Activated naive CD4-positive, alpha-beta T cell treated with anti-CD3 and anti-CD28 coated beads, Interleukin-2, amount 50 U/mL, for 24 hours (primary cell): ENCODE measurements around the gene EGLN3.
A peak's percentile ranks its signal among the peaks of the same experiment; 100 is the strongest.
"Not testable (repeated sequence)": the region's sequence is repeated elsewhere in the genome, so short reads cannot be mapped to it uniquely, and the experiment has no call there.

Source experiments
- H3K27ac Mint-ChIP-seq: one replicate; pipeline ENCODE4 v1.8.0; 2021; ENCODE audit warnings: mild to moderate bottlenecking, mixed read lengths
- H3K27me3 Mint-ChIP-seq: one replicate; pipeline ENCODE4 v1.8.0; 2021; ENCODE audit warnings: mixed read lengths
- H3K36me3 Mint-ChIP-seq: one replicate; pipeline ENCODE4 v1.8.0; 2021; ENCODE audit warnings: mixed read lengths
- H3K4me1 Mint-ChIP-seq: one replicate; pipeline ENCODE4 v1.8.0; 2021; ENCODE audit warnings: mixed read lengths
- H3K4me3 Mint-ChIP-seq: one replicate; pipeline ENCODE4 v1.8.0; 2021; ENCODE audit warnings: mild to moderate bottlenecking, mixed read lengths
- H3K9me3 Mint-ChIP-seq: one replicate; pipeline ENCODE4 v1.8.0; 2021; ENCODE audit warnings: mixed read lengths

Gene EGLN3

GRCh38 chr14:33968722-33969121 lies 17.8 kb upstream of the EGLN3 start:
- Mint-ChIP-seq H3K36me3 (peaks cover 6% of the 10 kb centered on the region), H3K9me3 (peaks cover 12% of the 10 kb centered on the region), H3K27ac (no peak overlapping the region), H3K27me3 (peaks cover 1% of the 10 kb centered on the region), H3K4me3 (no peak overlapping the region), H3K4me1 (no peaks in the 10 kb centered on the region)

GRCh38 chr14:33967138-33967537 lies 16.3 kb upstream of the EGLN3 start:
- Mint-ChIP-seq H3K4me1 (no peaks in the 10 kb centered on the region), H3K27ac (no peak overlapping the region), H3K4me3 (no peak overlapping the region), H3K9me3 (peaks cover 18% of the 10 kb centered on the region), H3K36me3 (peaks cover 6% of the 10 kb centered on the region), H3K27me3 (peaks cover 1% of the 10 kb centered on the region)

- Mint-ChIP-seq H3K9me3 (peaks cover 19% of the 10 kb centered on the region), H3K27me3 (peaks cover 1% of the 10 kb centered on the region), H3K36me3 (peaks cover 6% of the 10 kb centered on the region), H3K4me1 (no peaks in the 10 kb centered on the region), H3K27ac (no peak overlapping the region), H3K4me3 (no peak overlapping the region)
Observed at GRCh38 chr14:33966276-33966675, 15.4 kb upstream of the EGLN3 start.

- H3K36me3 Mint-ChIP-seq = peaks cover 2% of the 10 kb centered on the region
- H3K27ac Mint-ChIP-seq = no peak overlapping the region
Observed at GRCh38 chr14:33964599-33965317, 13.9 kb upstream of the EGLN3 start.

DNA sequence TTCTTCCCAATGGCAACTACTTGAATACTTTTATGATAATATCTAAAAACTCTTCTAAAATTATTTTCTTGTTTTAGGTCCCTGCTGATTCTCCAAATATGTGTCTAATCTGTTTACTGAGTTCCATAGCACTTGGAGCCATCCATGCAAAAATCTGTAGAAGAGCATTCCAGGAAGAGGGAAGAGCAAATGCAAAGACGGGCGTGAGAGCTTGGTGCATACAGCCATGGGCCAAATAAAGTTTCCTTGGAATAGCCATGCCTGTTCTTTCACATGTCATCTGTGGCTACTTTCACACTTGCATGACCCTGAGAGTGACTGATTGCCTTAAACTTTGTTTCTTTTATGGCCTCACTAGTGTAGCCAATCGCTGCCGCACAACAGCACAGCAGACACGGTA lies 13.0 kb upstream of the EGLN3 start:
- Mint-ChIP-seq H3K27me3 (peaks cover 3% of the 10 kb centered on the region), H3K36me3 (no peaks in the 10 kb centered on the region), H3K4me3 (no peak overlapping the region), H3K9me3 (peaks cover 7% of the 10 kb centered on the region), H3K27ac (no peak overlapping the region), H3K4me1 (peaks cover 4% of the 10 kb centered on the region)

More at GRCh38 chr14:33964599-33965317, 13.9 kb upstream of the EGLN3 start:
- peaks cover 4% of the 10 kb centered on the region for H3K4me1 Mint-ChIP-seq
- H3K4me3 Mint-ChIP-seq = no peak overlapping the region
- peaks cover 10% of the 10 kb centered on the region for H3K9me3 Mint-ChIP-seq
- peaks cover 3% of the 10 kb centered on the region for H3K27me3 Mint-ChIP-seq

GRCh38 chr14:33962466-33962865 lies 11.6 kb upstream of the EGLN3 start:
- H3K27me3 Mint-ChIP-seq, H3K27ac Mint-ChIP-seq, H3K36me3 Mint-ChIP-seq: not testable (repeated sequence)

DNA sequence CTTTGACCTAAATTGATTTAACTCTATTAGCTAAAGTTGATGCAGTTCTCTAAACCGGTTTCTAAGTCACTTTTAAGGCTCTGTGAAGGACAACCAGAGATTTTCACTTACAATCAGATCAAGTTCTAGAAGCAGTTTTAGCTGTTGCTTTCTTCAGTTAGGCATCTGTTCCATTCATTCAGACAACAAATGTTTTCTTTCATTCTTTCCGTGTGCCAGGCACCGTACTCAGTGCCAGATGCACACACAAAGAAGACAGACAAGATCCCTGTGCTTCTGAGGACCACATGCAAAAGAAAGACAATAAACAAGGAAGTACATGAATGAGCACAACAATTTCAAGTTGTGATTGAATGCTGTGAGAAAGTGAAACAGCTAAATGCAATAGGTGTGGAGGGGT lies 11.1 kb upstream of the EGLN3 start:
- Mint-ChIP-seq H3K36me3 (no peaks in the 10 kb centered on the region), H3K27ac (no peak overlapping the region), H3K4me3 (no peak overlapping the region), H3K9me3 (peaks cover 7% of the 10 kb centered on the region), H3K27me3 (peaks cover 3% of the 10 kb centered on the region), H3K4me1 (peaks cover 4% of the 10 kb centered on the region)

More at GRCh38 chr14:33962466-33962865, 11.6 kb upstream of the EGLN3 start:
- not testable (repeated sequence) for H3K4me3 Mint-ChIP-seq, H3K4me1 Mint-ChIP-seq, H3K9me3 Mint-ChIP-seq

- H3K4me1 Mint-ChIP-seq = peaks cover 4% of the 10 kb centered on the region
- peaks cover 2% of the 10 kb centered on the region for H3K36me3 Mint-ChIP-seq
- no peak overlapping the region for H3K27ac Mint-ChIP-seq
- H3K9me3 Mint-ChIP-seq = peaks cover 7% of the 10 kb centered on the region
- H3K27me3 Mint-ChIP-seq = peaks cover 4% of the 10 kb centered on the region
- H3K4me3 Mint-ChIP-seq = no peak overlapping the region
Observed at GRCh38 chr14:33959692-33960151, 8.8 kb upstream of the EGLN3 start.

DNA sequence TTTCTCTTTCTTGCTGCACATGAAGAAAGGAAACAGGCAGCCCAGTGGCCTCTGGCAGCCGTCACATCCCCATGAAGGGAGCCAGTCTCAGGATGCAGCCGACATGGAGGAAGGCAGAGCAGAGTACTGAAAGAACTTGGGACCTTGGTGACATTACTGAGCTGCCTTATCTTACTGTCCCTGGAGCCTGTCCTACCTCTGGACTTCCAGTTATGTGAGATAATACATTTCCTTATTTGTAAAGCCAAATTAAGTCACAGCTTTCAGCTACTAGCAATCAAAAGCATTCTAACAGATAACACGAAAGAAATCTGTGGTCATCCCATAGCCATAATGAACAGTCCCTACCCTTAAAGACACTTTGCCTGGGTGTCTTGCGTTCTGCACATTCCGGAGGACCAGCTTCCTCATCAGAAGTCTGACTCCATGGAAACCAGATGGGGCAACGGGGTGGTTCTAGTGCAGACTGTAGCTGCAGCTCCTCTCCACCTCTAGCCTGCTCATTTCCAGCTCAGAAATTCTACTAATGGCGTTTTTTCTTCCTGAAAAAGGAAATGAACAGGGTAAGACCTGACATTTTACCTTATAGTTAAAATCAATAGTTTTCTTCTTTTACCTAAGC lies 7.8 kb upstream of the EGLN3 start:
- Mint-ChIP-seq H3K27ac (no peak overlapping the region), H3K27me3 (peaks cover 4% of the 10 kb centered on the region), H3K4me3 (no peak overlapping the region), H3K4me1 (peaks cover 4% of the 10 kb centered on the region), H3K36me3 (peaks cover 2% of the 10 kb centered on the region), H3K9me3 (peaks cover 7% of the 10 kb centered on the region)

DNA sequence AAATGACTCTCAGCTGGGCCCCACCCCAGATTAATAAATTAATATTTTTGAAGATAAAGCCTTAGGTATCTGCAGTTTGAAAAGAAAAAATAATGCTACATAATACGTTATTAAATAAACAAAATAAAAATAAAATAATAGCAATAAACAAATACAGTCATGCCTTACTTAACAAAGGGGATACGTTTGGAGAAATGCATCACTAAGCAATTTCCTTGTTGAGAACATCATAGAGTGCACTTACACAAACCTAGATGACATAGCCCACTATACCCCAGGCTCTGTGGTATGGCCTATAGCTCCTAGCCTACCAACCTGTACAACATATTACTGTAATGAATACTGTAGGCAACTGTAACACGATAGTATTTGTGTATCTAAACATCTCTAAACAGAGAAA lies 7.1 kb upstream of the EGLN3 start:
- peaks cover 7% of the 10 kb centered on the region for H3K9me3 Mint-ChIP-seq
- H3K4me3 Mint-ChIP-seq = no peak overlapping the region
- peaks cover 4% of the 10 kb centered on the region for H3K27me3 Mint-ChIP-seq
- H3K27ac Mint-ChIP-seq = no peak overlapping the region
- H3K36me3 Mint-ChIP-seq = peaks cover 2% of the 10 kb centered on the region
- peaks cover 4% of the 10 kb centered on the region for H3K4me1 Mint-ChIP-seq

DNA sequence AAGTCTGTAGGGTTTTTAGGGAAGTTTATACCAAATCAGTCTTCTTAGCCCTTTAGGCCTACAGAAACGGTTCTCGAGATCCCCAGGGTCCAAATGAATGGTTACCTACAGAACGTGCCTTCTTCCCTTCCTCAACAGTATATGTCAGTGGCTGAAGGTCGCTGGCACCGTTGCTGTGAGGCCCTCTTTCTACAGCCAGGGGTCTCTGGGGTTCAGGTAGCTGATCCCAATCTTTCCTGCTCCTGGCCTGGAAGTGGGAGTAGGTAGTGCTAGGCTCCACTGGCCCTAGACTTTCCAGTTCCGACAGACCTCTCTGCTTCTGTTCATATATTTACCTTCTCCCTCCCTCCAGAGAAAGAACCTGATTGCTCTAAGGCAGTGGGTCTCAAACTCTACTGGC lies 6.4 kb upstream of the EGLN3 start:
- no peak overlapping the region for H3K4me3 Mint-ChIP-seq
- peaks cover 4% of the 10 kb centered on the region for H3K4me1 Mint-ChIP-seq
- no peak overlapping the region for H3K27ac Mint-ChIP-seq
- H3K27me3 Mint-ChIP-seq = peaks cover 8% of the 10 kb centered on the region
- peaks cover 2% of the 10 kb centered on the region for H3K36me3 Mint-ChIP-seq
- peaks cover 3% of the 10 kb centered on the region for H3K9me3 Mint-ChIP-seq

GRCh38 chr14:33956640-33957039 lies 5.8 kb upstream of the EGLN3 start:
- H3K36me3 Mint-ChIP-seq = peaks cover 2% of the 10 kb centered on the region
- no peak overlapping the region for H3K4me3 Mint-ChIP-seq
- no peaks in the 10 kb centered on the region for H3K9me3 Mint-ChIP-seq
- no peak overlapping the region for H3K27ac Mint-ChIP-seq
- H3K4me1 Mint-ChIP-seq = peaks cover 6% of the 10 kb centered on the region
- H3K27me3 Mint-ChIP-seq = peaks cover 10% of the 10 kb centered on the region

- peaks cover 18% of the 10 kb centered on the region for H3K27me3 Mint-ChIP-seq
- H3K4me1 Mint-ChIP-seq = peaks cover 19% of the 10 kb centered on the region
- H3K36me3 Mint-ChIP-seq = peaks cover 2% of the 10 kb centered on the region
- no peak overlapping the region for H3K4me3 Mint-ChIP-seq
- no peaks in the 10 kb centered on the region for H3K9me3 Mint-ChIP-seq
- H3K27ac Mint-ChIP-seq = no peak overlapping the region
Observed at GRCh38 chr14:33954016-33954598, 3.2 kb upstream of the EGLN3 start.

- Mint-ChIP-seq H3K27me3 (peaks cover 24% of the 10 kb centered on the region), H3K36me3 (peaks cover 2% of the 10 kb centered on the region), H3K9me3 (no peaks in the 10 kb centered on the region), H3K27ac (no peak overlapping the region), H3K4me3 (no peak overlapping the region), H3K4me1 (peaks cover 20% of the 10 kb centered on the region)
Observed at GRCh38 chr14:33952541-33952940, 1.7 kb upstream of the EGLN3 start.

- Mint-ChIP-seq H3K27ac (no peak overlapping the region), H3K4me3 (peak overlapping the region; percentile 83), H3K9me3 (no peaks in the 10 kb centered on the region), H3K36me3 (peaks cover 2% of the 10 kb centered on the region), H3K4me1 (peaks cover 29% of the 10 kb centered on the region), H3K27me3 (peaks cover 24% of the 10 kb centered on the region)
Observed at GRCh38 chr14:33951183-33951840, 438 bp upstream of the EGLN3 start.
